WTC11 (cell line): ENCODE measurements around the gene DNAH11. TPM values are rescaled to one million over a fixed set of nuclear protein-coding genes. Genes with fewer than 3 reads are reported as not detected.

Experiments used
- ATAC-seq: fragments of 200-7000 bp; cut with Tn5 transposase; 2 replicates; pipeline ENCODE4 v1.10.0; 2021; ENCODE audit warnings: mild to moderate bottlenecking, moderate library complexity
- CTCF ChIA-PET: fragments of 300-600 bp; sonication (Branson Sonifier 250); formaldehyde crosslinking; loops from one replicate; lab custom pipeline; 2021; ENCODE audit warnings: antibody characterized with exemption; lab: Charles Lee
- POLR2A ChIA-PET: fragments of 350-600 bp; sonication (Branson Sonifier 250); formaldehyde crosslinking; loops from one replicate; lab custom pipeline; 2021; ENCODE audit warnings: antibody characterized with exemption; lab: Charles Lee
- DNase-seq: peaks from one replicate; pipeline ENCODE4 v3.0.0; 2021; ENCODE audit warnings: low spot score
- H3K27ac Mint-ChIP-seq: 2 replicates; pipeline ENCODE4 v1.8.0; 2021; ENCODE audit warnings: mixed read lengths
- H3K27me3 Mint-ChIP-seq: 2 replicates; pipeline ENCODE4 v1.8.0; 2021; ENCODE audit warnings: low read depth, mild to moderate bottlenecking, moderate library complexity, mixed read lengths
- H3K36me3 Mint-ChIP-seq: 2 replicates; pipeline ENCODE4 v1.8.0; 2021; ENCODE audit warnings: mixed read lengths
- H3K4me1 Mint-ChIP-seq: 2 replicates; pipeline ENCODE4 v1.8.0; 2022; ENCODE audit warnings: mixed read lengths
- H3K4me3 Mint-ChIP-seq: 2 replicates; pipeline ENCODE4 v1.8.0; 2021; ENCODE audit warnings: mild to moderate bottlenecking, moderate library complexity, mixed read lengths
- H3K9me3 Mint-ChIP-seq: 2 replicates; pipeline ENCODE4 v1.8.0; 2021; ENCODE audit warnings: mixed read lengths
- ATF6 ChIP-seq: sonication (generic); formaldehyde crosslinking; IDR thresholded peaks from 2 replicates; pipeline ENCODE4 v1.8.1; 2023; ENCODE audit warnings: mild to moderate bottlenecking, missing genetic modification reagents
- CREM ChIP-seq: sonication (generic); formaldehyde crosslinking; IDR thresholded peaks from 2 replicates; pipeline ENCODE4 v1.8.1; 2022; ENCODE audit warnings: mild to moderate bottlenecking, missing genetic modification reagents, moderate library complexity
- ERG ChIP-seq: fragments of 250-450 bp; sonication (Bioruptor Pico); IDR thresholded peaks from 2 replicates; pipeline ENCODE4 v1.8.0; 2021; ENCODE audit warnings: mild to moderate bottlenecking
- FOXJ3 ChIP-seq: sonication (generic); formaldehyde crosslinking; IDR thresholded peaks from 2 replicates; pipeline ENCODE4 v1.9.0; 2021; ENCODE audit warnings: missing genetic modification reagents, mild to moderate bottlenecking, borderline replicate concordance
- FOXK1 ChIP-seq: sonication (generic); formaldehyde crosslinking; IDR thresholded peaks from 2 replicates; pipeline ENCODE4 v1.8.0; 2022; ENCODE audit warnings: mild to moderate bottlenecking, moderate library complexity, missing genetic modification reagents
- GABPB1 ChIP-seq: sonication (generic); formaldehyde crosslinking; IDR thresholded peaks from 2 replicates; pipeline ENCODE4 v1.8.1; 2023; ENCODE audit warnings: mild to moderate bottlenecking, missing genetic modification reagents
- IRF1 ChIP-seq: sonication (generic); formaldehyde crosslinking; IDR thresholded peaks from 2 replicates; pipeline ENCODE4 v1.8.0; 2023; ENCODE audit warnings: missing genetic modification reagents
- MYBL2 ChIP-seq: sonication (generic); formaldehyde crosslinking; IDR thresholded peaks from 2 replicates; pipeline ENCODE4 v1.8.1; 2023; ENCODE audit warnings: mild to moderate bottlenecking, moderate library complexity, missing genetic modification reagents
- NFATC4 ChIP-seq: fragments of 250-450 bp; sonication (Bioruptor Pico); IDR thresholded peaks from 2 replicates; pipeline ENCODE4 v1.9.0; 2021; ENCODE audit warnings: mild to moderate bottlenecking
- OVOL2 ChIP-seq: fragments of 250-450 bp; sonication (Bioruptor Pico); IDR thresholded peaks from 2 replicates; pipeline ENCODE4 v1.9.0; 2021; ENCODE audit warnings: mild to moderate bottlenecking, borderline replicate concordance
- SOX15 ChIP-seq: fragments of 250-450 bp; sonication (Bioruptor Pico); IDR thresholded peaks from 2 replicates; pipeline ENCODE4 v1.9.0; 2021; ENCODE audit warnings: mild to moderate bottlenecking
- USF1 ChIP-seq: sonication (generic); formaldehyde crosslinking; IDR thresholded peaks from 2 replicates; pipeline ENCODE4 v1.8.0; 2022; ENCODE audit warnings: mild to moderate bottlenecking, missing genetic modification reagents
- USF2 ChIP-seq: sonication (generic); formaldehyde crosslinking; IDR thresholded peaks from 2 replicates; pipeline ENCODE4 v1.8.1; 2023; ENCODE audit warnings: mild to moderate bottlenecking, missing genetic modification reagents, moderate library complexity
- ZNF138 ChIP-seq: sonication (generic); formaldehyde crosslinking; conservative IDR thresholded peaks from 2 replicates; pipeline ENCODE4 v1.8.1; 2022; ENCODE audit warnings: mild to moderate bottlenecking, moderate library complexity, missing genetic modification reagents
- ZNF219 ChIP-seq: sonication (generic); formaldehyde crosslinking; IDR thresholded peaks from 2 replicates; pipeline ENCODE4 v1.8.0; 2023; ENCODE audit warnings: missing genetic modification reagents, mild to moderate bottlenecking, borderline replicate concordance
- ZNF317 ChIP-seq: sonication (generic); formaldehyde crosslinking; IDR thresholded peaks from 2 replicates; pipeline ENCODE4 v1.8.1; 2023; ENCODE audit warnings: low read depth, mild to moderate bottlenecking, moderate library complexity, missing genetic modification reagents, borderline replicate concordance
- total RNA-seq: library from RNA; stranded (reverse); gene quantifications from 3 replicates; pipeline ENCODE4 v1.2.3, GENCODE V29; 2021
- TF ChIP-seq, protein P1 (sequence below): sonication (generic); formaldehyde crosslinking; IDR thresholded peaks from 2 replicates; pipeline ENCODE4 v1.8.0; 2022; ENCODE audit warnings: mild to moderate bottlenecking, missing genetic modification reagents
- TF ChIP-seq, protein P2 (sequence below): sonication (generic); formaldehyde crosslinking; IDR thresholded peaks from 2 replicates; pipeline ENCODE4 v1.8.1; 2022; ENCODE audit warnings: low read depth, missing genetic modification reagents, borderline replicate concordance
- TF ChIP-seq, protein P3 (sequence below): sonication (generic); formaldehyde crosslinking; IDR thresholded peaks from 2 replicates; pipeline ENCODE4 v1.8.1; 2023; ENCODE audit warnings: mild to moderate bottlenecking, moderate library complexity, missing genetic modification reagents

DNAH11 gene
- total RNA-seq, 1 experiment from 2014 or later: 6.4 TPM

DNA sequence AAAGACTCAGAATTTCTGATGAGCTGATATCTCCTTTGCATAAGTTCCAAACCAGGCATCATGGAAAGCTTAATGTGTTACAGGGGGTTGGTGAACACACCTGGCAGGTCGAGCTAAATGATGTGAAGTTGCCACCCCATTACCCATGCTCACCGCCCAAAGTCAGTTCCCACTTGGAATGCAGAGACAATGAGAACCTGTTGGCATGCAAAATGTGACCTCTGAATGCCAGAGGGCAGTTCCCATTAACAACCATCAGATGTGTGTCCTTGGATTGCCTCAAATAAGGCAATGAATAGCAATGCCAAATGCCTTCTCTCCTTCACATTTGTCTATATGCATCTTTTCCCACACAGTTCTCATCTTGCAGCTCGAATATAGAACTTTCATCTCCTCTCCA is 212.1 kb downstream of the DNAH11 start:
- ChIA-PET CTCF (interaction anchor here (0.9 to 1.6 kb wide), 2 partner anchors 13 to 204 kb away, joined by 3 to 14 read pairs; no protein-coding TSS in a partner anchor), POLR2A (no interaction called here)
- no peak for TF ChIP-seq FOXK1
- no peak for TF ChIP-seq CREM (CRISPR knock-in tag)
- no peak for TF ChIP-seq GABPB1 (CRISPR knock-in tag)
- TF ChIP-seq FOXJ3 (CRISPR knock-in tag): no peak
- no peak for TF ChIP-seq ERG
- ATAC-seq (peak; percentile 86), DNase-seq (no peak)
- Mint-ChIP-seq H3K36me3 (no peaks in the 10 kb centered on the region), H3K9me3 (no peaks in the 10 kb centered on the region), H3K27ac (peak overlapping the region; percentile 15; the same call in 1 of the 2 replicates), H3K4me3 (no peak overlapping the region), H3K27me3 (no peaks in the 10 kb centered on the region), H3K4me1 (peaks cover 30% of the 10 kb centered on the region)

DNA sequence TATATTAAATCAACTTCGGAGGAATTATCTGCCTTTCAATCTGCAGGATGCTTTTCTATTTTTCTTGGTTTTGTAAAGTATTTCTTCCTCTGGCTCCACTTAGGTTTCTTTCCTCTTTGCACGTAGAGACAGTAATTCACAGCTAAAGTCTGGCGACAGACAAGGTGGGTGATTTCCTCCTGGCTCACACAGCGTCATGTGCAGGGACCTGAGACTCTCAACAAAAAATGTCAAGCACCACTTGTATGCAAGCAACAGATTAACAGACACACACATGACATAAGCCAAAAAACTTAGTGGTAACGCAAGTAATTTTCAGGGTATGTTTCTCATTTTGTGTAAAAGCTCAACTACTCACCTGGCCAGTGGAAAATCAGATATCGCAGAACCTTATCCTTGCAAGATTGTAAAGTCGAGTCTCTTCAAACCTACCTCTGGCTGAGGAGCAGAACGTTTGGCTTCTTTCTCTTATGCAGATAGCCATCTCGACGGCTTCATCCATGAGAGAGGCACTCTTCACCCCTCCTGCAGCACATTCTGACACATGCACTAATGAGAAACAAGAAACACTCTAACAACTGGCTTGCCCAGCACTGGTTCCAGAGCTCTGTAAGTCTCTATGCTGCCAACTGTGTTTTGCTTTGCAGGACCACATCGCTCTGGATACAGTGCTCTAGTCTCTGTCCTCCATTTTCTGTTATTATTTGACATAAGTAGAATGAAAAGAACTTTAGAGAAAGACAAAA is 214.9 kb downstream of the DNAH11 start:
- POLR2A ChIA-PET: no interaction called here
- no peak for TF ChIP-seq ZNF219 (CRISPR knock-in tag)
- TF ChIP-seq, protein P1, sequence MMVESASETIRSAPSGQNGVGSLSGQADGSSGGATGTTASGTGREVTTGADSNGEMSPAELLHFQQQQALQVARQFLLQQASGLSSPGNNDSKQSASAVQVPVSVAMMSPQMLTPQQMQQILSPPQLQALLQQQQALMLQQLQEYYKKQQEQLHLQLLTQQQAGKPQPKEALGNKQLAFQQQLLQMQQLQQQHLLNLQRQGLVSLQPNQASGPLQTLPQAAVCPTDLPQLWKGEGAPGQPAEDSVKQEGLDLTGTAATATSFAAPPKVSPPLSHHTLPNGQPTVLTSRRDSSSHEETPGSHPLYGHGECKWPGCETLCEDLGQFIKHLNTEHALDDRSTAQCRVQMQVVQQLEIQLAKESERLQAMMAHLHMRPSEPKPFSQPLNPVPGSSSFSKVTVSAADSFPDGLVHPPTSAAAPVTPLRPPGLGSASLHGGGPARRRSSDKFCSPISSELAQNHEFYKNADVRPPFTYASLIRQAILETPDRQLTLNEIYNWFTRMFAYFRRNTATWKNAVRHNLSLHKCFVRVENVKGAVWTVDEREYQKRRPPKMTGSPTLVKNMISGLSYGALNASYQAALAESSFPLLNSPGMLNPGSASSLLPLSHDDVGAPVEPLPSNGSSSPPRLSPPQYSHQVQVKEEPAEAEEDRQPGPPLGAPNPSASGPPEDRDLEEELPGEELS (CRISPR knock-in tag): no peak
- TF ChIP-seq ZNF317: no peak
- TF ChIP-seq, protein P2, sequence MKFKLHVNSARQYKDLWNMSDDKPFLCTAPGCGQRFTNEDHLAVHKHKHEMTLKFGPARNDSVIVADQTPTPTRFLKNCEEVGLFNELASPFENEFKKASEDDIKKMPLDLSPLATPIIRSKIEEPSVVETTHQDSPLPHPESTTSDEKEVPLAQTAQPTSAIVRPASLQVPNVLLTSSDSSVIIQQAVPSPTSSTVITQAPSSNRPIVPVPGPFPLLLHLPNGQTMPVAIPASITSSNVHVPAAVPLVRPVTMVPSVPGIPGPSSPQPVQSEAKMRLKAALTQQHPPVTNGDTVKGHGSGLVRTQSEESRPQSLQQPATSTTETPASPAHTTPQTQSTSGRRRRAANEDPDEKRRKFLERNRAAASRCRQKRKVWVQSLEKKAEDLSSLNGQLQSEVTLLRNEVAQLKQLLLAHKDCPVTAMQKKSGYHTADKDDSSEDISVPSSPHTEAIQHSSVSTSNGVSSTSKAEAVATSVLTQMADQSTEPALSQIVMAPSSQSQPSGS (CRISPR knock-in tag): no peak
- TF ChIP-seq USF2 (CRISPR knock-in tag): no peak
- TF ChIP-seq NFATC4: no peak
- TF ChIP-seq SOX15 (CRISPR knock-in tag): no peak
- no peak for TF ChIP-seq IRF1 (CRISPR knock-in tag)
- no peak for TF ChIP-seq OVOL2 (CRISPR knock-in tag)
- TF ChIP-seq ZNF138: no peak
- TF ChIP-seq MYBL2 (CRISPR knock-in tag): no peak
- TF ChIP-seq ATF6 (CRISPR knock-in tag): no peak
- TF ChIP-seq CREM (CRISPR knock-in tag): no peak
- TF ChIP-seq GABPB1 (CRISPR knock-in tag): no peak
- TF ChIP-seq, protein P3, sequence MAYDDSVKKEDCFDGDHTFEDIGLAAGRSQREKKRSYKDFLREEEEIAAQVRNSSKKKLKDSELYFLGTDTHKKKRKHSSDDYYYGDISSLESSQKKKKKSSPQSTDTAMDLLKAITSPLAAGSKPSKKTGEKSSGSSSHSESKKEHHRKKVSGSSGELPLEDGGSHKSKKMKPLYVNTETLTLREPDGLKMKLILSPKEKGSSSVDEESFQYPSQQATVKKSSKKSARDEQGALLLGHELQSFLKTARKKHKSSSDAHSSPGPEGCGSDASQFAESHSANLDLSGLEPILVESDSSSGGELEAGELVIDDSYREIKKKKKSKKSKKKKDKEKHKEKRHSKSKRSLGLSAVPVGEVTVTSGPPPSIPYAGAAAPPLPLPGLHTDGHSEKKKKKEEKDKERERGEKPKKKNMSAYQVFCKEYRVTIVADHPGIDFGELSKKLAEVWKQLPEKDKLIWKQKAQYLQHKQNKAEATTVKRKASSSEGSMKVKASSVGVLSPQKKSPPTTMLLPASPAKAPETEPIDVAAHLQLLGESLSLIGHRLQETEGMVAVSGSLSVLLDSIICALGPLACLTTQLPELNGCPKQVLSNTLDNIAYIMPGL (CRISPR knock-in tag): no peak
- TF ChIP-seq USF1 (CRISPR knock-in tag): no peak

More for the DNA sequence above, 214.9 kb downstream of the DNAH11 start:
- H3K4me1 Mint-ChIP-seq: peaks cover 29% of the 10 kb centered on the region
- no peaks in the 10 kb centered on the region for H3K27me3 Mint-ChIP-seq
- H3K4me3 Mint-ChIP-seq: no peak overlapping the region
- CTCF ChIA-PET: interaction anchor here (2.2 kb wide), 1 partner anchor 10 kb away, joined by 11 read pairs; no protein-coding TSS in a partner anchor
- DNase-seq (no peak), ATAC-seq (no peak; the same call in 1 of the 2 replicates)
- H3K27ac Mint-ChIP-seq: no peak overlapping the region
- no peaks in the 10 kb centered on the region for H3K36me3 Mint-ChIP-seq
- H3K9me3 Mint-ChIP-seq: no peaks in the 10 kb centered on the region
